Gastroesophageal sphincter (tissue), 4 donors: ENCODE results near the gene VPS26C. TPM values are rescaled to one million over a fixed set of nuclear protein-coding genes. Genes with fewer than 3 reads are reported as not detected.

ENCODE experiments used
- ATAC-seq: fragments of 150-250 bp; one replicate; pipeline ENCODE4 v1.9.1; 2016; ENCODE audit warnings: mild to moderate bottlenecking, moderate library complexity
- H3K27ac ChIP-seq, 4 donors: fragments of 200-600 bp; sonication (generic) in 3 of 4; 1 replicate in 3 of 4; 2 replicates in 1 of 4; pipeline ENCODE4 v1.5.1; 2016 to 2019
- H3K27me3 ChIP-seq: fragments of 200-600 bp; sonication (generic); one replicate; pipeline ENCODE4 v1.5.1; 2019
- H3K36me3 ChIP-seq, 2 donors: fragments of 200-600 bp; sonication (generic); one replicate each; pipeline ENCODE4 v1.5.1; 2019; ENCODE audit warnings: control low read depth in 1 of 2
- H3K4me1 ChIP-seq, 3 donors: fragments of 200-600 bp; sonication (generic); 1 replicate in 2 of 3; 2 replicates in 1 of 3; pipeline ENCODE4 v1.5.1; 2016 to 2019; ENCODE audit warnings: control low read depth in 2 of 3
- H3K4me3 ChIP-seq, 2 donors: fragments of 200-600 bp; sonication (generic); one replicate each; pipeline ENCODE4 v1.5.1; 2019; ENCODE audit warnings: mild to moderate bottlenecking in 1 of 2, moderate library complexity in 1 of 2
- H3K9me3 ChIP-seq, 3 donors: fragments of 200-600 bp; sonication (generic); one replicate each; pipeline ENCODE4 v1.5.1; 2017 to 2019; ENCODE audit warnings: control low read depth in 2 of 3
- CTCF ChIP-seq, 4 experiments: fragments of 200-600 bp in 2 of 4; fragments of 450-650 bp in 2 of 4; sonication (generic) in 1 of 4; IDR thresholded peaks; one replicate each; pipeline ENCODE4 v1.5.1; 2017 to 2019; ENCODE audit warnings: antibody characterized with exemption in 4 of 4, mild to moderate bottlenecking in 2 of 4, moderate library complexity in 2 of 4
- EP300 ChIP-seq: sonication (generic); formaldehyde crosslinking; IDR thresholded peaks from one replicate; pipeline ENCODE4 v1.6.1; 2017; ENCODE audit warnings: antibody characterized with exemption, mild to moderate bottlenecking
- POLR2A ChIP-seq, 2 donors: fragments of 450-650 bp; IDR thresholded peaks; one replicate each; pipeline ENCODE4 v1.6.1; 2017; ENCODE audit warnings: antibody characterized with exemption in 2 of 2, mild to moderate bottlenecking in 2 of 2, moderate library complexity in 1 of 2
- POLR2AphosphoS5 ChIP-seq: sonication (generic); formaldehyde crosslinking; IDR thresholded peaks from one replicate; pipeline ENCODE4 v1.6.1; 2017; ENCODE audit warnings: antibody characterized with exemption
- WGBS, 2 donors: methylation state at CpG; one replicate each; pipeline ENCODE4 v1.1.5; 2018; ENCODE audit warnings: low coverage in 1 of 2; 5-methylcytosine and 5-hydroxymethylcytosine counted together
- total RNA-seq, 4 donors: library from RNA; depleted of rRNA; stranded (reverse); fragments of >200 nt; gene quantifications; one replicate each; pipeline ENCODE4 v1.1.0, GENCODE V29; 2016

Gene VPS26C
- total RNA-seq, 4 donors from 2014 or later = 67.0 to 72.3 (median 68.4) TPM

- Histone ChIP-seq H3K9me3 (no peaks in the 10 kb centered on the region), H3K36me3 (no peaks in the 10 kb centered on the region), H3K27ac (no peak overlapping the region), H3K4me3 (no peak overlapping the region), H3K27me3 (no peaks in the 10 kb centered on the region), H3K4me1 (peaks cover 0 to 20% (median 4%) of the 10 kb centered on the region in 3 donors)
- no peak for ATAC-seq
- 90 to 94% methylated on average over 6 of the region's 8 CpGs for WGBS, 2 donors
- TF ChIP-seq POLR2AphosphoS5 (no peak), CTCF (IDR thresholded peaks at IDR 0.05) (no peak), POLR2A (IDR thresholded peaks at IDR 0.05) (no peak), EP300 (no peak)
These were observed 3.6 kb upstream of the VPS26C start for GRCh38 chr21:37270576-37271365.

GRCh38 chr21:37269481-37269880, 2.3 kb upstream of the VPS26C start:
- Histone ChIP-seq H3K4me3 (no peak overlapping the region), H3K27ac (no peak overlapping the region), H3K27me3 (no peaks in the 10 kb centered on the region), H3K36me3 (no peaks in the 10 kb centered on the region), H3K4me1 (peaks cover 0 to 33% (median 4%) of the 10 kb centered on the region in 3 donors), H3K9me3 (no peaks in the 10 kb centered on the region)
- ATAC-seq = no peak
- WGBS, 2 donors = 83% methylated on average over 3 of the region's 11 CpGs; no CpG with 5 or more reads in 1 of the 2 donors
- TF ChIP-seq POLR2AphosphoS5 (no peak), CTCF (IDR thresholded peaks at IDR 0.05) (no peak), POLR2A (IDR thresholded peaks at IDR 0.05) (no peak), EP300 (no peak)

DNA sequence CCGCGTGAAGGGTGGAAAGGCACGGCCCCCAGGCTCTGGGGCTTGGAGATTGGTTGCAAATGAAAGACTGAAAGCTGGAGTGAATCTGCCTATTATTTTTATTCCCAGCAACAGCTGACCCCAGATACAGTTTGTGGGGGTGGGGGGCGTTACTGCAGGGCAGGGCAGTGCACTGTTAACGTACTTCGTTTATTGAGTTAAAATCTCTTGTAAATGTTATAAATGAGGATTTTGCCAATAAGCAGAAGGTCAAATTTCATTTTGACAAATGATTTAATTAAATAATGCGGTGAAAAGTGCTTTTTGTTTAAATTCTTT, 1.0 kb upstream of the VPS26C start:
- H3K36me3 ChIP-seq = no peaks in the 10 kb centered on the region
- no peaks in the 10 kb centered on the region for H3K27me3 ChIP-seq
- H3K4me3 ChIP-seq = peak overlapping the region; percentile 44 to 73
- no peak for TF ChIP-seq POLR2A (IDR thresholded peaks at IDR 0.05)
- no peak for TF ChIP-seq POLR2AphosphoS5
- no peak for TF ChIP-seq CTCF (IDR thresholded peaks at IDR 0.05)
- no peak for TF ChIP-seq EP300
- H3K4me1 ChIP-seq = peaks cover 0 to 43% (median 4%) of the 10 kb centered on the region in 3 donors
- H3K9me3 ChIP-seq = no peaks in the 10 kb centered on the region
- ATAC-seq = no peak
- H3K27ac ChIP-seq = peak overlapping the region; percentile 91 to 98 (median 96)
- WGBS, 2 donors = 1% methylated on average over 3 to 4 of the region's 7 CpGs

DNA sequence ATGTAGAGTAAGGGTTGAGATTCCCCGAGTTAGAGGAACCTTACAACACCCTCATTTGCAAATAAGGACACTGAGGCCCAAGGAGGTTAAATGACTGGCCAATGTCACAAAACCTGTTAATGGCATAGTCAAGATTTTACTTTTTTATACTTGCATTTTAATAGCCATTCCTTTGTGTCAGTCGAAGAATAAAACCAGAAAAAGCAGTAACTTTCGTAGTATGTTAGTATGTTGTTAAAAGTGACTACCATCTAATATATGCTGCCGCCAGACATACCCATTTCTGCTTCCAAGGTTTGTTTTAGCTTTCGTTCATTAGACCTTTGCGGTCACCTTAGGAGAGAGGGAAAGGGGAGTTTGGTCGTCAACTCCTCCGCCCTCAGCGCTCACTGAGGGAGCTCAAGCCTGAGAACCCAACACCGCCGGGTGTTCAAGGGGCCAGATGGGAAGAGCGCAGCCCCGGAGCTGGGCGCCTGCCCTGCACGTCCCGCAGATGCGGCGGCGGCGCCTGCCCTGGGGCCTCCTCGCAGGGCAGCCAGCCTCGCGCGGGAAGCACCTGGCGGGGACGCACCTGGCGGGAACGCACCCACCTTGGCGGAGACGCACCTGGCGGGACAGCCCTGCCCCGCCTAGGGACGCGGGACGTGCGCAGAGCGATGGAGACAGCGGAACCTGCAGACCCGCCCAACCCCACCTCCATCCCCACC, 466 bp downstream of the VPS26C start:
- H3K4me1 ChIP-seq = peaks cover 0 to 43% (median 4%) of the 10 kb centered on the region in 3 donors
- H3K27me3 ChIP-seq = no peaks in the 10 kb centered on the region
- 9 to 17% methylated on average over 3 to 9 of the region's 39 CpGs for WGBS, 2 donors
- TF ChIP-seq POLR2AphosphoS5 (no peak), CTCF (IDR thresholded peaks at IDR 0.05) (no peak), EP300 (no peak), POLR2A (IDR thresholded peaks at IDR 0.05) (no peak)
- H3K36me3 ChIP-seq = no peaks in the 10 kb centered on the region
- H3K9me3 ChIP-seq = no peaks in the 10 kb centered on the region
- ATAC-seq = no peak
- H3K4me3 ChIP-seq = peak overlapping the region; percentile 73 to 76
- H3K27ac ChIP-seq = peak overlapping the region; percentile 89 to 98 (median 96)
